ENCODE measurements around the gene NUDT16L1.
A peak's percentile ranks its signal among the peaks of the same experiment; 100 is the strongest.

NUDT16L1 gene

DNA sequence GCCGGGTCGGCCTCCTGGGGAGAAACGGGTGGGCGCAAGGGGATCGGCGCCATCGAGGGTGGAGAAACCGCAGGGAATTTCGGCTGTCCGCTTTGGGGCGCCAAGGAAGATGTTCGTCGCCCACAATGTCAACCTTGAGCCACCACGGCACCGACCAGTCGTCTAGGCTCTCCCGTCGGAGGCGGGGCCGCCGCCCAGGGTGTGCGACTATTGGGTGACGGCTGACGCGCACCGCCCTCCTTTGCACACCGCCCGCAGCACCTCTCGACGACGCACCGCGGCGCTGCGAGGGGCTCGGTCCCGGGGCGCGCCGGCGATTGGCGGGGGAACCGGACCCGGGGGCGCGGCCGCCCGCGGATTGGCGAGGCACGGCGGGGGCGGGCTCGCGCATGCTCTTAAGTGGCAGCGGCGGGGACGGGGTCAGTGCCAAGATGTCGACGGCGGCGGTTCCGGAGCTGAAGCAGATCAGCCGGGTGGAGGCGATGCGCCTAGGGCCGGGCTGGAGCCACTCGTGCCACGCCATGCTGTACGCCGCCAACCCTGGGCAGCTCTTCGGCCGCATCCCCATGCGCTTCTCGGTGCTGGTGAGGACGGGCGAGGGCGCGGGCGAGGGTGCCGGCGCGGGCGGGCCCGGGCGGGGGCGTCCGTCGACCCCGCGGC is at the start of gene NUDT16L1:
Gene NUDT16L1, plus strand, starts transcription at position 267 of the 660 bp plus-strand sequence. Its CDS starts 165 bp downstream, at position 432.
- DNase-seq = peak; percentile 97 to 98

DNA sequence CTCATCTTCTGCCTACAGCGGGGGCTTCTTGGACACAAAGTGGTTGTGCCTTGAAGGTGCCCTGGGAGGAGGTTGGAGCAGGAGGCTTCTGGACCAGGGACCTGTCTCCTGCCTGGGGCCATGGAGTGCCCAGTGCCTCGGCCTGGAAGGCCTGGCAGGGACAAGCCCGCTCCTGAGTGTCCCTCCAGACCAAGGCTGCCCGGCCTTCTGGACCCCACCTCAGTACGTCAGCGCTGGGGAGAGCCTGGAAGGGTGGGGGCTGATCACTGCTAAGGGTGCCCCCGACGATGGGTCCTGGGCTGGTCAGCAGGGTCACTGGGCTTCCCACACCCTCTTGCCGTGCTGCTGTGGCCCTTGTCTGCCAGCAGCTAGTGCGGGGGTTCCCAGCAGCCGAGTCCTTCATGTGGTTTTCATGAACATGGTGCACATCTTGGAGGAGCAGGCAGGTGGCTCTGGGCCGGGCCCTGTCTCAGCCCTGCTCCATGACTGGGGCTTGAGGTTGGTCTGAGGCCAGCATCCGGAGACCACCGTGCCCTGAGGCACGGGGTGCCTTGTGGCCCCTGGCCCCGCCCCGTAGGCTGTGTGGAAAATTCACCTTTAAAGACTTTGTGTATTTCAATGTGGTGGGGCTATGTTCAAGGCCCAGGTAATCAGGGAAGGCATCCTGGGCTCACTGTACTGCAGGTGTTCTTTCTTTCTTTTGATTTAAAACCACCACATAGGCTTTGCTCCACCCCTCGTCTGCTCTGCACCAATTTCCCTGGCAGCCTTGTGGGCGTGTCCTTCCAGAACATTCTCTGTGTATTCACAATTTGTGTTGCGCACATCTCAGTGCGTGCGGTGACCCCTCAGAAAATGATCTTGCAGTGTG is 46.4 kb upstream of the NUDT16L1 start:
- no peak for DNase-seq

- DNase-seq = no peak
These were observed 45.8 kb upstream of the NUDT16L1 start for GRCh38 chr16:4647644-4647980.

DNA sequence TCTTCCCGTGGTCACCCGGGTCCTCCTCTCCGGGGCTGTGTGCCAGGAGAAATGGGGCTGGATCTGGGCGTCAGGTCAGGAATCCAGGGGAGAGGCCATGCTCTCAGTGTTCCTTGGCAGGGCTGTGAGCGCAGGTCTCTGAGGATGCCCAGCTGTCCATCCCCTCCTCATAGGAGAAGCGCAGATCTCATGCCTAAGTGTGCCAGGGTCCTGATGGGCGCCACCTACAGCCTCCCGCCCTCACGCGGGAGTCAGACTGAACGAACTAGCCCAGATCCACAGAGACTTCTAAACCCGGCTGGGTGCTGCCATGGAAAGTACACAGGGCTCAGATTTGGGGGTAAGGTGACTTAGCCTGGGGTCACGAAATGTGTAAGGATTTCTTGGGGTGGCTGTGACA is 44.4 kb upstream of the NUDT16L1 start:
- DNase-seq = peak in 1 of 2 donors; percentile 41

DNA sequence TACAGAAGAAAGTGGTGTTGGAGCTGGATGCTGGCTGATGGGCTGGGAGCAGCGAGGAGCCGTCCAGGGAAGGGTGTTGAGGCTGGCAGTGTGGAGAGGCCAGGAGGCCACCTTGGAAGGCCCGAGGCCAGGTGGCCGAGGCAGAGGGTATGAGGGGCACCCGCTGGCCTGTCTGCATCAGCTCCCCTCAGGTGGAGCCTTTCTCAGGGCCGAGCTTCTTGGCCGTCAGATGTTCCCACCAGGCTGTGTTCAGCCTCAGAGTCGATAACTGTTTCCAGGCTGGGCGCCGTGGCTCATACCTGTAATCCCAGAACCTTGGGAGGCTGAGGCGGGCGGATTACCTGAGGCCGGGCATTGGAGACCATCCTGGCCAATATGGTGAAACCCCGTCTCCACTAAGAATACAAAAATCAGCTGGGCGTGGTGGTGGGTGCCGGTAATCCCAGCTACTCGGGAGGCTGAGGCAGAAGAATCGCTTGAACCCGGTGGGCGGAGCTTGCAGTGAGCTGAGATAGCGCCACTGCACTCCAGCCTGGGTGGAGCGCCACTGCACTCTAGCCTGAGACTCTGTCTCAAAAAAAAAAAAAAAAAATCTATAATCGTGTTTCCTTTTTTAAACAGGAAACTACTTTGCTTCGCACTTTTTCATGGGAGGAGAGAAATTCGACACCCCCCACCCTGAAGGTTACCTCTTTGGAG is 43.5 kb upstream of the NUDT16L1 start:
- DNase-seq = no peak

DNA sequence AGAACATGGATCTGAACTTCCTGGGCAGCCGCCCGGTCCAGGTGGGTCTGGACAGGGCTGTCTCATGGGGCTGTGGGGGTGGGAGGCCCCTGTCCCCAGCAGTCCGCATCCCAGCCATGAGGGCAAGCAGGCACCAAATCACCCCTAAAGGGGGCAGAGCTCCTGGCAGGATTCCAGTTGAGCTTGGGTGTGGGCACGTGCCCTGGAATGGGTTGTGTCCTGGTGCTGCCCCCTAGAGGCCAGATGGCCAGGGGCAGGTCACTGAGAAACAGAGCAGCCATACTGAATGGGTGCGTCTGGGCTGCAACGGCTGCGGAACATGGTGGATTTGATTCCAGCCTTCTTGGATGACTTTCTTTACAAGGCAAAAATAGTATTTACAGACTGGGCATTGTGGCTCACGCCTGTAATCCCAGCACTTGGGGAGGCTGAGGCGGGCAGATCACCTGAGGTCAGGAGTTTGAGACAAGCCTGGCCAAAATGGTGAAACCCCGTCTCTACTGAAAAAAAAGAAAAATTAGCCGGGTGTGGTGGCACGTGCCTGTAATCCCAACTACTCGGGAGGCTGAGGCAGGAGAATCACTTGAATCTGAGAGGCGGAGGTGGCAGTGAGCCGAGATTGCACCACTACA is 42.8 kb upstream of the NUDT16L1 start:
- DNase-seq = peak; percentile 82 to 87

DNA sequence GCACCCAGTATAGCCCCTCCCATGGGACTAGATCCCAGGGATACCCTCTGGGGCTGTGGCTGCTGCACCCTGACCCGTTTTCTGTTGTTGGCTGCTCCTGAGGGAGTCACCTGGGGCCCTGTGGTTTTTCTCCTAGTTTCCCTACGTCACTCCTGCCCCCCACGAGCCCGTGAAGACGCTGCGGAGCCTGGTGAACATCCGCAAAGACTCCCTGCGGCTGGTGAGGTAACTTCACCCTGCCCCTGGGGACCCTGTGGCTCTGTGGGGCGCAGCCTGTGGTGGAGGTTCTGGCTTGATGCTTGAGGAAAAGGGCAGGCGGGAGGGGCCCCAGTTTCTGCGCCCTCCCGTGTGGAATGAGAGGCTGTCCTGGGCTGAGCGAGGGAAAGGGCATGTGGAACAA is 41.5 kb upstream of the NUDT16L1 start:
- DNase-seq = no peak

DNA sequence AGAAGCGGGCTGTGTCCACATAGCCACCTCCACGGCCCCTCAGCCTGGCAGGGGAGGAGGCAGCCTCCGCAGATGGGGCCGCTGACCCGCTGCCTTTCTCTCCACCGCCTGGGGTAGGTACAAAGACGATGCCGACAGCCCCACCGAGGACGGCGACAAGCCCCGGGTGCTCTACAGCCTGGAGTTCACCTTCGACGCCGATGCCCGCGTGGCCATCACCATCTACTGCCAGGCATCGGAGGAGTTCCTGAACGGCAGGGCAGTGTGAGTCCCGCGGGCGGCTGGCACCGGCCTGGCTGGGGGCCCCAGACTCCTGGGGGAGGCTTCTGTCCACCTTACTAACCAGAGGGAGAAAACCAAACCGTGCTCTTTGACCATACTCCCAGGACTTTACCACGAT is 40.8 kb upstream of the NUDT16L1 start:
- DNase-seq = no peak

GRCh38 chr16:4654011-4654963 is 39.1 kb upstream of the NUDT16L1 start:
- no peak for DNase-seq

DNA sequence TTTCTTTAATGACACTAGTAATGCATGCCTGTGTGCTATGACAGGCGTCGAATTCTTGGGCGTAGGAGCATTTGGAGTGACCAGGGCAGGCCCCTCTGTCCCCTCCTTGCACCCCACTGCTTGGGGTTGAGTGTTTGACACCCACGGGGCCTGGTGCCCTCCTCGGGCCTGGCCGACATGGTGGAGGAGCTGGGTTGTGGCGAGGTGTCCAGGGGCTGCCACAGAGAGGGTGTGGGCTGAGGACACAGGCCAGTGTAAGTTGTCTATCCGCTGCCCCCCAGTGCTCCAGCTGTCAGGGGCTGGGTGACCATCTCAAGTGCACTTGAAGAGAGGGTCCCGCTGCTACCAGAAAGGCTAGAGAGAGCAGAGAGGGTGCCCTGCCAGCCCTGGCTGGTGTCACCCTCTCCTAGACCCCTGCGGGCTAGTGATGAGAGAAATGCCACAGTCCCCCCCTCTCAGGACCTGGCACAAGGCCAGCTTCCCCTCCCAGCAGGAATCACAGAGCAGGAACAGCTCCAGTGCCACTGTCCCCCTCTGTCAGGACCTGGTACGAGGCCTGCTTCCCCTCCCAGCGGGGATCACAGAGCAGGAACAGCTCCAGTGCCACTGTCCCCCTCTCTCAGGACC is 38.3 kb upstream of the NUDT16L1 start:
- no peak for DNase-seq

DNA sequence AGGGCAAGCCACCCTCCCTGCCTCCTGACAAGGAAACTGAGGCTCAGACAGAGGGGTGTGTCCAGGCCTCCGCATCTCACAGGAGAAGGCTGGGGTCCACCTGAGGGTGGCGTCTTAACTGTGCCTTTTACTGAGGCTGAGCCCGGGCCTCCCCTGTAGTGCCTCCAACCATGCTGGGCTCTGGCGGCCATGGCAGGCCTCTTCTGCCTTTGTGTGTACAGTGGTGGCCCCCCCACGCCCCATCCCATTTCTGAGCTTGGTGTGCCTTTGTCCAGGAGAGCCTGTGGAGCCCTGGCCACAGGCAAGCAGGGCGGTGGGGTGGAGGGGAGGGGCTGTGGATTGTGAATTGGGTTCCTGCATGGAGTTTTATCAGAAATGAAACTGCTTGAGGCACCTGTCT is 37.6 kb upstream of the NUDT16L1 start:
- no peak for DNase-seq

DNA sequence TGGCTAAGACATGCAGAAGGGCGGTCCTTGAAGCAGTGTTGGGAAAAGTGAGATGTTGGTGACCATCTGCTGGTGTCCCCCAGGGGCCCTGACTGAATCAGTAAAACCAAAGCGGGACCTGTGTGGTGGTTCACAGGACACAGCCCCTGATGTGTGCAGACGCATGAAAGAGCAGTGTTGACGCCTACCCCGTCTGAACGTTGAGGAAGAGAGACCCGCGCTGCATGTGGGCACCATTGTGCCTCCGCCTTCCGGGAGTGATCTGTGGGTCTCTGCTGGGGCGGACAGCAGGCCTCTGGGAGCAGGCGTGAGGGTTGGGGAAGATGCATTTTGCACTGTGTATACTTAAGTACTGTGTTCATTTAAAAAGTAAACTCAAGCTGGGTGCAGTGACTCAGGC is 37.1 kb upstream of the NUDT16L1 start:
- DNase-seq = no peak

DNA sequence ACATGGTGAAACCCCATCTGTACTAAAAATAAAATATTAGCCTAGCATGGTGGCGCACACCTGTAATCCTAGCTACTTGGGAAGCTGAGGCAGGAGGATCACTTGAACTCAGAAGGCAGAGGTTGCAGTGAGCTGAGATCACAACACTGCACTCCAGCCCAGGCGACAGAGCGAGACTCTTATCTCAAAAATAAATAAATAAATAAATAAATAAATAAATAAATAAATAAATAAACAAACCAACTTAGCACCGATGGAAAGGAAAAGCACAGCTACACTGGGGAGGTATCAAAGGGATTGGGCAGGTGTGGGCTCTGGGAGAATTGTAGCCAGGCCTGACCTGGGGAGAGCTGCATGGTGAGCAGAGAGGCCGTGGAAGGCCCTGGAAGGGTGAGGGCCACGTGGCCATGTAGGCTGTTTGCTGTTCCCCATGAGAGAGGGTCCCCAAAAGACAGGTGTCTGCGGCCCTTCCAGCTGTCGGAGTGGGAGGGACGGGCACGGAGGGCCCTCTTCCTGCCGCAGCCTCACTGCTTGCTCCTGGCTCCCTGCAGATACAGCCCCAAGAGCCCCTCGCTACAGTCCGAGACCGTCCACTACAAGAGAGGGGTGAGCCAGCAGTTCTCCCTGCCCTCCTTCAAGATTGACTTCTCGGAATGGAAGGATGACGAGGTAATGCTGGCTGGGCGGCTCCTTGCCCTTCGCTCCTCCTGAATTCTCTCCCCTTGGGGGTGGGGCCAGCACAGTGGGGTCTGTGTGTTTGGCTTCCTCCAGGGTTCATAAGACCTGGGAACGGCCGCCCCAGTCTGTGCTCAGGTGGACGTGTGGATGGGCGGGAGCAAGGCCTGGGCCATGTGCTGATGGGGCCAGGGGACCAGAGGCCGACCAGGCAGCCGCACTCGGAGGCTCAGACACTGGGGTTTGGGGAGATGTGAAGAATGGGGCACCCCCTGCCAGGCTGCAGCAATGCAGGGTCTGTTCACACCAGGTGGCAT is 36.4 kb upstream of the NUDT16L1 start:
- no peak for DNase-seq

- no peak for DNase-seq
These were observed 33.7 kb upstream of the NUDT16L1 start for GRCh38 chr16:4659363-4660353.

- peak; percentile 73 to 82 for DNase-seq
These were observed 32.8 kb upstream of the NUDT16L1 start for GRCh38 chr16:4660454-4661007.

DNA sequence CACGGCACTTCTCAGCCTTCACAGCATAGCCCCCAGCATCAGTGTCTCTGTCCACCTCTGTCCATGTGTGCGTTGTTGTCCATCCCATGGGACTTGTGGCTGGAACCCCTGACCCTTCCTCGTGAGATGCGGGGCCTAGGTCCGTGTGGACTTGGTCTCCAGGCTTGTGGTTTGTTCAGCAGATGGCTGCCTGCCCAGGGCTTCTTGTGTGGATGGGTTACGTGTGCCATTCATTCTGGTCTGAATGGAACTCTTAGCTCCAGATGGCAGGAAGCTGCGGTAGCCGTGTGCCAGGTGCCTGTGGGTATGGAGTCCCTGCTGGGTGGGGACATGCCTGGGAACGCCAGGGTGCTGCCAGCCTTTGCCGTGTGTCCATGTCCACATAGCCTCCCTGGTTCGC is 31.7 kb upstream of the NUDT16L1 start:
- DNase-seq = no peak

- no peak for DNase-seq
These were observed 29.9 kb upstream of the NUDT16L1 start for GRCh38 chr16:4663465-4663776.

DNA sequence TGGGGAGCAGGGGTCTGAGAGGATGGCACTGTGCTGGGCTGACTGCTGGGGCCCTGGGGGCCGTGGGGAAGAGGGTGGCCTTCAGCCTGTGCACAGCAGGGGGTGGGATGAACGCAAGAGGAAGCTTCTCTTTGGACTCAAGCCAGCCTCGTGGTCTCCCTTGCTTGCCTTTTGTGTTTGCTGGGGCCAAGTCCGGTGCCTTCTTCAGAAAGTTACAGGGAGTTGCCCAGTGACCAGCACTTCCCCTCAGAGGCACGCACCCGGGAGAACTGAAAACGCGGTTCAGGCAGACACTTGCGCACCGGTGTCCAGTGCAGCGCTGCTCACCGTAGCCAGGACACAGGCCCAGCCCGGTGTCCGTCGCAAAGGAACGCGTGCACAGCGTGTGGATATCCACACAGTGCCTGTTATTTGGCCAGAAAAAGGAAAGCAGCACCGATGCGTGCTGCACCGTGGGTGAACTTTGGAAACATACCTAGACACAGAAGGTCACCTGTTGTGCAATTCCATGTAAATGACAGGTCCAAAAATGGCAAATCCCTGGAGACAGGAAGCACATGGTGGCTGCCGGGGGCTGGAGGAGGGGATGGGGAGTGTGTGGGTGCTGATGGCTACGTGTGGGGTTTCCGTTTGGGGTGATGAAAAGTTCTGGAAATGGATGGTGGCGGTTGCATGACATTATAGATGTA is 29.4 kb upstream of the NUDT16L1 start:
- DNase-seq = no peak
